ENCODE results near the gene CDKN2AIP.
"Not testable (repeated sequence)": the region's sequence is repeated elsewhere in the genome, so short reads cannot be mapped to it uniquely, and the experiment has no call there.

The CDKN2AIP gene

GRCh38 chr4:183455431-183456195, 11.2 kb downstream of the CDKN2AIP start:
- no peak for DNase-seq

GRCh38 chr4:183458005-183458404, 13.6 kb downstream of the CDKN2AIP start:
- no peak for DNase-seq

DNA sequence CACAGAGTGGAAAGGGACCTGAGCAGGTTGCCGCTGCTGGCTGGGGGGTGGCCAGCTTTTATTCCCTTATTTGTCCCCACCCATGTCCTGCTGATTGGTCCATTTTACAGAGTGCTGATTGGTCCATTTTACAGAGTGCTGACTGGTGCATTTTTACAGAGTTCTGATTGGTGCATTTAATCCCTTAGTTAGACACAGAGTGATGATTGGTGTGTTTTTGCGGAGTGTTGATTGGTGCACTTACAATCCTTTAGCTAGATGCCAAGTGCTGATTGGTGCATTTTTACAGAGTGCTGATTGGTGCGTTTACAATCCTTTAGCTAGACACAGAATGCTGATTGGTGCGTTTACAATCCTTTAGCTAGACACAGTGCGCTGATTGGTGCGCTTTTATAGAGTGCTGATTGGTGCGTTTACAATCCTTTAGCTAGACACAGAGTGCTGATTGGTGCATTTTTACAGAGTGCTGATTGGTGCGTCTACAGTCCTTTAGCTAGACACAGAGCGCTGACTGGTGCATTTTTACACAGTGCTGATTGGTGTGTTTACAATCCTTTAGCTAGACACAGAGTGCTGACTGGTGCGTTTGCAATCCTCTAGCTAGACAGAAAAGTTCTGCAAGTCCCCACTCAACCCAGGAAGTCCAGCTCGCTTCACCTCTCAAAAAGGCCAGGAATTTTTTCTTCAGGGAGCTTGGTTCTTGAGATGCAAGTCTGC, 19.6 kb downstream of the CDKN2AIP start:
- DNase-seq: not testable (repeated sequence)

- DNase-seq: not testable (repeated sequence)
Observed at GRCh38 chr4:183465879-183466278, 21.4 kb downstream of the CDKN2AIP start.

DNA sequence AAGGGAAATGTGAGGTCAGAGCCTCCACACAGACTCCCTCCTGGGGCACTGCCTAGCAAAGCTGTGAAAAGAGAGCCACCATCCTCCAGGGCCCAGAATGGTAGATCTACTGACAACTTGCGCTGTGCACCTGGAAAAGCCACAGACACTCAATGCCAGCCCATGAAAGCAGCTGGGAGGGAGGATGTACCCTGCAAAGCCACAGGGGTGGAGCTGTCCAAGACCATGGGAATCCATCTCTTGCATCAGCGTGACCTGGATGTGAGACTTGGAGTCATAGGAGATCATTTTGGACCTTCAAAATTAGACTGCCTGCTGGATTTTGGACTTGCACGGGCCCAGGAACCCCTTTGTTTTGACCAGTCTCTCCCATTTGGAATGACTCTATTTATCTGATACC, 22.8 kb downstream of the CDKN2AIP start:
- no peak for DNase-seq

DNA sequence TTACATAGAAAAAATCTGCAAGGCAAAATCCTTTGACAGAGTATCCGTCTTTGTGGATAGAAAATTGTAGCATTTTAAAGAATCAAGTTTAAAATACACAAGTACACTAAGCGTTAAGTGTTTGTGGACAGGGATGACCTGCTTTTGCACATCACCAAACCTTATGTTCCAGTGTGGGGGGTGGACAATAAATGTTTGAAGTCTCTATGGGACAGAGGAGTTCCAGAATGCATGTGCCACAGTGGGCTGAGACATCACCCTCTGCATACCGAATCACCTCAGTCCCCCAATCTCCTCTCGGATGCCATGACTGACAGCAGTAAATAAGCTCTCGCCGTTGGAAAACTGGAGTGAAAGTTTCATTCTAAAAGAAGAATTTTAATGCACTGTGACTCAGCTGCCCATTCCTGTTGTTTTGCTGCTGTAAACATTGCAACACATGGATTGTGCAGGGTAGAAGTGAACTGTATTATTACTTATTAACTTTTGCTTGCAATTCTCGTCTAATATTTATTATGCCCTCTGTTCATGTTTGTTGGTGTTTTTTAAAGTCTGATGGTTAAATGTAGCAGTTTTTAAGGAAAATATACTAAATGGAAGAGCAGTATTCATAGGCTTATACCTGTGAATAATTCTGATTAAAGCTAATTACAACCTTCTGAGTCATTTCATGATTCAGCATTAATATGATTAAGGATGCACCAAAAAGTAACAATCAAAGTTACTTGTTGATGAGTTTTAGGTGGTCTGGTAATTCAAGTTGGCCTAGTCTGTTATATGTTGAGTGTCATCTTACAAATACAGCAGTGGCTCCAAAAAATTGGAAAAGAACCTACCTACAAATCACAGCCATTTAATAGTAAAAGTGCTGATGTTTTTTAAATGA, 24.0 kb downstream of the CDKN2AIP start:
- DNase-seq: no peak

DNA sequence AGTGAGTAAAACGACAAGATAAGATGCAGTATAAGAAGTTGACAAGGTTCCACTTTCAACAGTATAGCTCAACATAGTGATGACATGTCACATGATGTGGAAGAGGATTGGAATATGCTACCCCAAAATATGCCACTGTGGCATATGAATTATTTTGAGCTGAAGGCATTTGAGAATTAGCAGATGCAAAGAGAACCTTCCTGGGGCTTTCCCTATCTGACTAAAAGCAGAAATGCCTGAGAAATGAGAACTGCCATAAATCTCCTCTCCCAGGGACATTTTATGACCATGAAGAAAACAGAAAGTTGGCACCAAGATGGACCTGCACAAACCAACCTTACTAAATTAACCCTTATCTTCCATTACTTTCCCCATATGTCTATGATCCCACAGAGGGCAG, 24.8 kb downstream of the CDKN2AIP start:
- DNase-seq: no peak

- DNase-seq: no peak
Observed at GRCh38 chr4:183469936-183470335, 25.5 kb downstream of the CDKN2AIP start.

DNA sequence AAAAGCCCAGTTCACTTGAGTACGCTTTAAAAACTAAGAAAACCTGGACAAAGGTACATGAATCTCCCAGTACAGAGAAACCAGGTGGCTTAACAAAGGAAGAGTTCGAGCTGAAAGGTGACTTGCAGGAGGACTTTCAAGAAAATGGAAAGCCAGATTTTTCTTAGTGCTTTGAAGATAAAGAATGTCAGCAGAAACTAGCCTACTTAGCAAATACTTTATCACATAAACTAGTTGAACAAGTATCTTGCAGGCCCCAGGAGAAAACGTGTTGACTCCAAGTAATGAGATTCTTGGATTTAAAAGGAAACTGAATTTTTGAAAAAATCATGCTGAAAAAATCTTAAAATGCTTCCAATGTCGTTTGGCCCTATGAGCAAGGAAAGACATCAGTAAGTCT, 26.4 kb downstream of the CDKN2AIP start:
- no peak for DNase-seq

- peak; percentile 72 for DNase-seq
Observed at GRCh38 chr4:183471946-183472708, 27.7 kb downstream of the CDKN2AIP start.

DNA sequence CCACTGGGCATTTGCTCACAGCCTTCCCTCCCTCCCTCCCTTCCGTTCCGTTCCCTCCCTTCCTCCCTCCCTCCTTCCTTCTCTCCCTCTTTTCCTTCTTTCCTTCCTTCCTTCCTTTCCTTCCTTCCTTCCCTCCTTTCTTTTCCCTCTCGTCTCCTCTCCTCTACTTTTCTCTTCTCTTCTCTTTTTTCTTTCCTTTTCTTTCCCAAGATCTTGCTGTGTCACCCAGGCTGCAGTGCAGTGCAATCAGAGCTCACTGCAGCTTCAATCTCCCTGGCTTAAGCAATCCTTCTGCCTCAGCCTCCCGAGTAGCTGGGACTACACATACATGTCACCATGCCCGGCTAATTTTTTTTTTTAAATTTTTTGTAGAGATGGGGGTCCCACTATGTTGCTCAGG, 33.7 kb downstream of the CDKN2AIP start:
- no peak for DNase-seq

DNA sequence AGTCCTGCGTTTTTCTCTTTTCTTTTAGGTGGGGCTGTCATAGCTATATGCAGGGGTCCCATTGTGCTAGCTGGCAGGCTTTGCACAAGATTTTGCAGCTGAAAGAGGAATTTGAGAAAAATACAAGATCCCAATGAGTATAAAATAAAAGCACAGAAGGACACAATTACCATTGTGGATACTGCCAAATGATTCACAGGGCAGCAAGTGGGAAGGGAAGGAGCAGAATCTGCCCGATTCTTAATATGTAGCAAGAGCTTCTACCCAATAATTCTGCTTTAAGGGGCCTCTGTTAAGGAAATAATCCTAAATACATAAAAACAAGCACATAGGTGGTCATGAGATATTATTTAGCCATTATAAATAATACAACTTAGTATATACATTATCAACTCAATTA, 34.5 kb downstream of the CDKN2AIP start:
- no peak for DNase-seq

- not testable (repeated sequence) for DNase-seq
Observed at GRCh38 chr4:183482515-183483095, 38.2 kb downstream of the CDKN2AIP start.

DNA sequence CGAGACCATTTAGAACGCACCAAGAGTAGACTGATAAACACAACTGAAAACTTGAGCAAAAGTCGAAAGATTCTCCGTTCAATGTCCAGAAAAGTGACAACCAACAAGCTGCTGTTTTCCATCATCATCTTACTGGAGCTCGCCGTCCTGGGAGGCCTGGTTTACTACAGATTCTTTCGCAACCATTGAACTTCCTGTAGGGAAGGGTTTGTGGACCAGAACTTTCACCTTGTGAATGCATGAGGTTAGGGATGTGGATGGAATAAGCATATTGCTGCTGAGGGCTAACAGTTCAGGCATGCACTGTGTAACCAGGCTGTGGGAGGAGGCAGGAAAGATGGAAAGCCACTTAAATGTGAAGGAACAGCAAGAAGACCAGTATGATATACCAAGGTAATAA, 39.6 kb downstream of the CDKN2AIP start:
- DNase-seq: no peak

DNA sequence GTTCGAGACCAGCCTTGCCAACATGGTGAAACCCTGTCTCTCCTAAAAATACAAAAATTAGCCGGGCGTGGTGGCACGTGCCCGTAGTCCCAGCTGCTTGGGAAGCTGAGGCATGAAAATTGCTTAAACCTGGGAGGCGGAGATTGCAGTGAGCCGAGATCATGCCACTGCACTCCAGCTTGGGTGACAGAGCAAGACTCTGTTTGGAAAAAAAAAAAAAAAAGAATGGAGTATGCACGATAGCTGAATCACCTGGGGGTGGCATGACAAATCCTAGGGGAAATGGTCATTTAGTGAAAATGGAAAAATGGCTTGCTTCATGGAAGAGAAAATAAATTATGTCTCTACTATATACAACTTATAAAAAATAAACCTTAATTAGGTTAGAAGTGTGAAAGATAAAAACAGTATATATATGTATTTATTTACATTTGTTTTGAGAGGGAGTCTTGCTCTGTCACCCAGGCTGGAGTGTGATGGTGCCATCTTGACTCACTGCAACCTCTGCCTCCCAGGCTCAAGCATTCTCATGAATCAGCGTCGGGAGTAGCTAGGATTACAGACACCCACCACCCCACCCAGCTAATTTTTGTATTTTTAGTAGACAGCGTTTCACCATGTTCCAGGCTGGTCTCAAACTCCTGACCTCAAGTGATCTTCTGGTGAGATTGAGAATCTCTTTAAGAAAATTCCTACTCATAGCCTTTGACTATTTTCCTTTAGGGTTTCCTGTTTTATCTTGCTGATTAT, 41.1 kb downstream of the CDKN2AIP start:
- DNase-seq: no peak

DNA sequence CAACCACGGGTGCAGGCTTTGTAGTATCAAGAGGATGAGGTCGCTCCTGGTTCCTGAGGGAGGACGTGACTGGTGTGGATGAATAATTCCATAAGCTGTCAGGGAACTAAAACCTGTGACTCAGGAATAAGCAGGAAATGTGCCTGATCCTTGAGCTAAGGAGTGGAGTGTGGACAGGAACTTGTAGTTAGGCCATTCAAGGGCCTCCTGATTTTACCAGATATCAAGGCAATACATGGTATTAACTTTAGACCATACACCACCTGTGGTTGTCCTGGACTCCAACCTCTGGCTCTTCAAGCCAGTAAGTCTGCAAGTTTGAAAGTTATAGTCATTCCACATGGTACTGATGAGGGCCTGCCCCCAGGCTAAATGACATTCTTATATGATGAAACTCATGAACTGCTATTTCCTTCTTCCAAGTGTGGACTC, 48.4 kb downstream of the CDKN2AIP start:
- no peak for DNase-seq

DNA sequence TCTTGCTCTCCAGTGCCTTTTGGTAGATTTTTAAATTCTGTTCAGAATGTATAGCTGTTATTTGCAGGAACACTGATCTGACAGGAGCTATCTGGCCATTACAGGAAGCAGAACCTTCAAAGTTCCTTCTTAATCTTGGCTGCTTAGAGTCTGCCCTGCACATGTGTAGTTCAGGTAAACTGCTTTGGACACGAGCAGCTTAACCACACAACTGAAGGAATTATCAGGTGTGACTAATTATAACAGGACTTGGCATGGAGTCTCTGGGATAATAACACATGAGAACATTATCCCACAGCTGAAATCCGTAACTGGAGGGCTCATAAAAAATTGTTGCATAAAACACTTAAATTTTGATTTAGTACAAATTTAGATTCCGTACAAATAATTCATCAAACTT, 48.8 kb downstream of the CDKN2AIP start:
- DNase-seq: no peak

- no peak for DNase-seq
Observed at GRCh38 chr4:183495184-183495583, 50.7 kb downstream of the CDKN2AIP start.

Measured in NCI-H1436 (cell line).